ENCODE data around the gene TMPRSS13.

Gene TMPRSS13

GRCh38 chr11:117863383-117863782, 65.8 kb downstream of the TMPRSS13 start:
- Histone ChIP-seq H3K9ac (no peak overlapping the region), H3K4me1 (peaks cover 12 to 31% (median 25%) of the 10 kb centered on the region in 10 experiments; a peak in 19 of 20 replicates), H4K20me1 (no peaks in the 10 kb centered on the region), H3K27me3 (no peaks in the 10 kb centered on the region; a peak in 1 of 22 replicates), H3K4me2 (peak overlapping the region in 8 of 11 experiments; percentile 52 to 82 (median 62); a peak in 15 of 22 replicates), H3K36me3 (no peaks in the 10 kb centered on the region), H3K9me3 (replicated peaks in 1 of 11) (0 out of 22 replicates have a peak, but pooled peaks cover 0 to 4% (median 0%) of the 10 kb centered on the region in 11 experiments), H3K4me3 (no peak overlapping the region), H3K27ac (no peak overlapping the region)
- no peak for TF ChIP-seq Cebpa-rat (IDR thresholded peaks at IDR 0.05)

- Histone ChIP-seq H4K20me1 (no peaks in the 10 kb centered on the region), H3K27ac (no peak overlapping the region), H3K9ac (no peak overlapping the region), H3K4me2 (peak overlapping the region in 10 of 11 experiments; percentile 11 to 82 (median 58); a peak in 17 of 22 replicates), H3K4me3 (no peak overlapping the region), H3K4me1 (peaks cover 12 to 31% (median 25%) of the 10 kb centered on the region in 10 experiments; a peak in 19 of 20 replicates), H3K36me3 (no peaks in the 10 kb centered on the region), H3K27me3 (no peaks in the 10 kb centered on the region; a peak in 1 of 22 replicates), H3K9me3 (replicated peaks in 1 of 11) (0 out of 22 replicates have a peak, but pooled peaks cover 0 to 4% (median 0%) of the 10 kb centered on the region in 11 experiments)
- no peak for TF ChIP-seq Cebpa-rat (IDR thresholded peaks at IDR 0.05)
Measured at GRCh38 chr11:117862753-117863152, 66.4 kb downstream of the TMPRSS13 start.

GRCh38 chr11:117862019-117862725, 67.0 kb downstream of the TMPRSS13 start:
- no peak for TF ChIP-seq Cebpa-rat (IDR thresholded peaks at IDR 0.05)
- no peak overlapping the region for H3K4me3 ChIP-seq
- peaks cover 17 to 31% (median 25%) of the 10 kb centered on the region in 10 experiments; a peak in 19 of 20 replicates for H3K4me1 ChIP-seq
- H3K36me3 ChIP-seq = no peaks in the 10 kb centered on the region
- 0 out of 22 replicates have a peak, but pooled peaks cover 0 to 4% (median 0%) of the 10 kb centered on the region in 11 experiments for H3K9me3 ChIP-seq (replicated peaks in 1 of 11)
- no peak overlapping the region for H3K27ac ChIP-seq
- H4K20me1 ChIP-seq = no peaks in the 10 kb centered on the region
- no peak overlapping the region; a peak in 1 of 22 replicates for H3K9ac ChIP-seq
- peak overlapping the region; percentile 52 to 82 (median 64) for H3K4me2 ChIP-seq
- H3K27me3 ChIP-seq = no peaks in the 10 kb centered on the region; a peak in 1 of 22 replicates

- H3K4me1 ChIP-seq = peaks cover 17 to 31% (median 25%) of the 10 kb centered on the region in 10 experiments; a peak in 19 of 20 replicates
- no peak overlapping the region for H3K27ac ChIP-seq
- no peak overlapping the region for H3K4me3 ChIP-seq
- 0 out of 22 replicates have a peak, but pooled peaks cover 0 to 4% (median 0%) of the 10 kb centered on the region in 11 experiments for H3K9me3 ChIP-seq (replicated peaks in 1 of 11)
- H3K9ac ChIP-seq = no peak overlapping the region; a peak in 1 of 22 replicates
- H3K4me2 ChIP-seq = peak overlapping the region; percentile 52 to 82 (median 64)
- H3K27me3 ChIP-seq = no peaks in the 10 kb centered on the region; a peak in 1 of 22 replicates
- H3K36me3 ChIP-seq = no peaks in the 10 kb centered on the region
- H4K20me1 ChIP-seq = no peaks in the 10 kb centered on the region
- TF ChIP-seq Cebpa-rat (IDR thresholded peaks at IDR 0.05) = no peak
Measured at GRCh38 chr11:117861151-117862018, 67.8 kb downstream of the TMPRSS13 start.

GRCh38 chr11:117860139-117860538, 69.1 kb downstream of the TMPRSS13 start:
- H4K20me1 ChIP-seq = no peaks in the 10 kb centered on the region
- TF ChIP-seq Cebpa-rat (IDR thresholded peaks at IDR 0.05) = no peak
- no peak overlapping the region for H3K27ac ChIP-seq
- no peaks in the 10 kb centered on the region for H3K27me3 ChIP-seq
- no peaks in the 10 kb centered on the region for H3K36me3 ChIP-seq
- H3K4me1 ChIP-seq = peaks cover 17 to 31% (median 25%) of the 10 kb centered on the region in 10 experiments; a peak in 19 of 20 replicates
- no peak overlapping the region for H3K4me2 ChIP-seq
- no peak overlapping the region for H3K4me3 ChIP-seq
- H3K9me3 ChIP-seq (replicated peaks in 1 of 11) = 0 out of 22 replicates have a peak, but pooled peaks cover 0 to 2% (median 0%) of the 10 kb centered on the region in 11 experiments
- H3K9ac ChIP-seq = no peak overlapping the region

- no peaks in the 10 kb centered on the region for H3K9me3 ChIP-seq (replicated peaks in 1 of 11)
Measured at GRCh38 chr11:117859488-117860112, 69.6 kb downstream of the TMPRSS13 start.

GRCh38 chr11:117859061-117859460, 70.1 kb downstream of the TMPRSS13 start:
- no peak overlapping the region for H3K27ac ChIP-seq
- H3K4me3 ChIP-seq = no peak overlapping the region
- H4K20me1 ChIP-seq = no peaks in the 10 kb centered on the region
- no peaks in the 10 kb centered on the region for H3K27me3 ChIP-seq
- no peak overlapping the region for H3K9ac ChIP-seq
- H3K4me2 ChIP-seq = no peak overlapping the region
- 0 out of 22 replicates have a peak, but pooled peaks cover 0 to 3% (median 0%) of the 10 kb centered on the region in 11 experiments for H3K9me3 ChIP-seq (replicated peaks in 1 of 11)
- TF ChIP-seq Cebpa-rat (IDR thresholded peaks at IDR 0.05) = no peak
- peaks cover 17 to 30% (median 25%) of the 10 kb centered on the region in 10 experiments; a peak in 19 of 20 replicates for H3K4me1 ChIP-seq
- no peaks in the 10 kb centered on the region for H3K36me3 ChIP-seq

More at GRCh38 chr11:117859488-117860112, 69.6 kb downstream of the TMPRSS13 start:
- peaks cover 17 to 31% (median 25%) of the 10 kb centered on the region in 10 experiments; a peak in 19 of 20 replicates for H3K4me1 ChIP-seq
- H3K27me3 ChIP-seq = no peaks in the 10 kb centered on the region
- no peak overlapping the region for H3K4me2 ChIP-seq
- H3K36me3 ChIP-seq = no peaks in the 10 kb centered on the region
- no peak overlapping the region for H3K4me3 ChIP-seq
- H4K20me1 ChIP-seq = no peaks in the 10 kb centered on the region
- TF ChIP-seq Cebpa-rat (IDR thresholded peaks at IDR 0.05) = no peak
- no peak overlapping the region for H3K27ac ChIP-seq
- H3K9ac ChIP-seq = no peak overlapping the region

- TF ChIP-seq Cebpa-rat (IDR thresholded peaks at IDR 0.05) = no peak
- H3K27ac ChIP-seq = no peak overlapping the region
- H3K36me3 ChIP-seq = no peaks in the 10 kb centered on the region
- no peaks in the 10 kb centered on the region for H4K20me1 ChIP-seq
- H3K4me1 ChIP-seq = peaks cover 17 to 25% (median 19%) of the 10 kb centered on the region in 10 experiments; a peak in 19 of 20 replicates
- H3K4me2 ChIP-seq = peak overlapping the region in 3 of 11 experiments; percentile 18 to 37 (median 33); a peak in 2 of 22 replicates
- H3K9ac ChIP-seq = no peak overlapping the region
- H3K9me3 ChIP-seq (replicated peaks in 1 of 11) = peaks cover 6 to 15% (median 8%) of the 10 kb centered on the region in 11 experiments; a peak in 16 of 22 replicates
- no peaks in the 10 kb centered on the region for H3K27me3 ChIP-seq
- H3K4me3 ChIP-seq = no peak overlapping the region
Measured at GRCh38 chr11:117857734-117858414, 71.3 kb downstream of the TMPRSS13 start.

Measured in BLaER1 treated with 17β-estradiol and CSF1 and Interleukin-3, amounts not matched to agents 10 nM and 100 nM (cell line).